ENCODE results near the gene MRPL53. TPM values are rescaled to one million over a fixed set of nuclear protein-coding genes. Genes with fewer than 3 reads are reported as not detected.
"Not testable (repeated sequence)": the region's sequence is repeated elsewhere in the genome, so short reads cannot be mapped to it uniquely, and the experiment has no call there.

MRPL53 gene
- total and polyA plus RNA-seq, 9 of the 15 experiments (the other 6 are each of a cell fraction or from before 2014, with no cell fraction given) = 11.5 to 87.9 (median 41.1) TPM

DNA sequence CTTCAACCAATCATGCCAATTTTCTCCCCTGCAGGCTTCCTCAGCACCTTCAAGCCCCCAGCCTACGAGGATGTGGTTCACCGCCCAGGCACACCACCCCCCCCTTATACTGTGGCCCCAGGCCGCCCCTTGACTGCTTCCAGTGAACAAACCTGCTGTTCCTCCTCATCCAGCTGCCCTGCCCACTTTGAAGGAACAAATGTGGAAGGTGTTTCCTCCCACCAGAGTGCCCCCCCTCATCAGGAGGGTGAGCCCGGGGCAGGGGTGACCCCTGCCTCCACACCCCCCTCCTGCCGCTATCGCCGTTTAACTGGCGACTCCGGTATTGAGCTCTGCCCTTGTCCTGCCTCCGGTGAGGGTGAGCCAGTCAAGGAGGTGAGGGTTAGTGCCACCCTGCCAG is 12.3 kb downstream of the MRPL53 start:
- TF ChIP-seq POLR2B (IDR thresholded peaks at IDR 0.05; ENCODE audit: low read depth, partially characterized antibody) = peak; percentile 5
- H3K4me1 ChIP-seq (replicated peaks in 1 of 2; ENCODE audit: control insufficient read depth in 2 of 2, insufficient read depth in 2 of 2, low read length in 2 of 2) = peaks cover 10 to 47% of the 10 kb centered on the region in 2 experiments
- intact Hi-C loops (cut with micrococcal nuclease); H4K20me1 ChIP-seq (replicated peaks; ENCODE audit: control insufficient read depth, insufficient read depth, low read length); H3K9me1 ChIP-seq (ENCODE audit: control insufficient read depth, insufficient read depth, low read length); in situ Hi-C loops (cut with MboI); H2AFZ ChIP-seq (ENCODE audit: low read depth, low read length); H3K9ac ChIP-seq (ENCODE audit: insufficient read depth in 1 of 2, low read depth in 2 of 2, low read length in 2 of 2); H3K27ac ChIP-seq (ENCODE audit: extremely low read depth, low read depth, low read length); BruUV-seq (replicated peaks); DNase-seq (ENCODE audit: extremely low read depth in 1 of 4, low spot score in 3 of 4); FAIRE-seq; H3K9me3 ChIP-seq (replicated peaks; ENCODE audit: control insufficient read depth, insufficient read depth, low read depth, low read length); H3K27me3 ChIP-seq (ENCODE audit: control insufficient read depth in 2 of 2, insufficient read depth in 2 of 2, low read length in 2 of 2); ATAC-seq; H3K4me2 ChIP-seq (ENCODE audit: insufficient read depth, low read length); CTCF ChIA-PET (ENCODE audit: low intra/inter-chr PET ratio); H3K4me3 ChIP-seq: not testable (repeated sequence)
- 73% methylated on average over 6 of the region's 10 CpGs for WGBS (ENCODE audit: insufficient coverage, low coverage, missing lambda C conversion rate)
- POLR2A ChIA-PET = interaction anchor here (0.6 to 2.5 kb wide), 4 partner anchors 39 to 433 kb away, joined by 3 to 12 read pairs (median 4); partner anchors contain the start of genes C2orf81 and WDR54
- peaks cover 35% of the 10 kb centered on the region for H3K36me3 ChIP-seq (ENCODE audit: control insufficient read depth, insufficient read depth, low read length)
- peaks cover 25% of the 10 kb centered on the region for H3K79me2 ChIP-seq (ENCODE audit: control insufficient read depth, insufficient read depth, low read length)

DNA sequence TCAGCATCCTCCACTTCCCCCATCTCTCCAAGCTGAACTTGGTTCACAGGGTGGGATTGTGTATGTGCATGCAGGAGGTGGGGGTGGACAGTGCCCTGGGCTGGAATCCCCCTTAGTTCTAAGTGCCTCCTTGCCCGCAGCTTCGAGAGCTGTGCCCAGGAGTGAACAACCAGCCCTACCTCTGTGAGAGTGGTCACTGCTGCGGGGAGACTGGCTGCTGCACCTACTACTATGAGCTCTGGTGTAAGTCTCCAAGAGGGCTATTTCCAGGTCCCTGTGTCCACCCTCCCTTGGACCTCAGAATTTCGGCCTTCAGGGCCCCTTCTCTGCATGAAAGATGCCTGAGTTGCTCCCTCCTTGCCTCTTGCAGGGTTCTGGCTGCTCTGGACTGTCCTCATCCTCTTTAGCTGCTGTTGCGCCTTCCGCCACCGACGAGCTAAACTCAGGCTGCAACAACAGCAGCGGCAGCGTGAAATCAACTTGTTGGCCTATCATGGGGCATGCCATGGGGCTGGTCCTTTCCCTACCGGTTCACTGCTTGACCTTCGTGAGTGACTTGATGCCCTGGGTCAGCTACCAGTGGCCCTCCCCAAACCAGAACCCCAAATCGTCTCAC is 12.9 kb downstream of the MRPL53 start:
- intact Hi-C loops (cut with micrococcal nuclease); DNase-seq (ENCODE audit: extremely low read depth in 1 of 4, low spot score in 3 of 4); H4K20me1 ChIP-seq (replicated peaks; ENCODE audit: control insufficient read depth, insufficient read depth, low read length); in situ Hi-C loops (cut with MboI); ATAC-seq; H3K9me1 ChIP-seq (ENCODE audit: control insufficient read depth, insufficient read depth, low read length); H3K27me3 ChIP-seq (ENCODE audit: control insufficient read depth in 2 of 2, insufficient read depth in 2 of 2, low read length in 2 of 2); CTCF ChIA-PET (ENCODE audit: low intra/inter-chr PET ratio); FAIRE-seq; H3K4me3 ChIP-seq; H3K9me3 ChIP-seq (replicated peaks; ENCODE audit: control insufficient read depth, insufficient read depth, low read depth, low read length); BruUV-seq (replicated peaks); H3K4me2 ChIP-seq (ENCODE audit: insufficient read depth, low read length); H2AFZ ChIP-seq (ENCODE audit: low read depth, low read length); H3K27ac ChIP-seq (ENCODE audit: extremely low read depth, low read depth, low read length): not testable (repeated sequence)
- Histone ChIP-seq H3K36me3 (ENCODE audit: control insufficient read depth, insufficient read depth, low read length) (peaks cover 35% of the 10 kb centered on the region), H3K79me2 (ENCODE audit: control insufficient read depth, insufficient read depth, low read length) (peaks cover 21% of the 10 kb centered on the region), H3K9ac (ENCODE audit: insufficient read depth in 1 of 2, low read depth in 2 of 2, low read length in 2 of 2) (0 out of 4 replicates have a peak overlapping the region, but pooled peaks of 1 of the 2 experiments have one; percentile 67), H3K4me1 (replicated peaks in 1 of 2; ENCODE audit: control insufficient read depth in 2 of 2, insufficient read depth in 2 of 2, low read length in 2 of 2) (peaks cover 10 to 41% of the 10 kb centered on the region in 2 experiments)
- 51% methylated on average over 13 of the region's 13 CpGs for WGBS (ENCODE audit: insufficient coverage, low coverage, missing lambda C conversion rate)
- POLR2A ChIA-PET = interaction anchor here (0.6 to 2.5 kb wide), 6 partner anchors 22 to 433 kb away, joined by 3 to 12 read pairs (median 4); partner anchors contain the start of genes AUP1, C2orf81, HTRA2 and WDR54
- peak; percentile 58 for TF ChIP-seq POLR2B (IDR thresholded peaks at IDR 0.05; ENCODE audit: low read depth, partially characterized antibody)
- TF ChIP-seq KDM5B (IDR thresholded peaks at IDR 0.05; ENCODE audit: insufficient replicate concordance, low read depth, low read length) = peak; percentile 1
- TF ChIP-seq POLR2A (conservative IDR thresholded peaks at IDR 0.05) = peak; percentile 67
- peak; percentile 39; the same call in 1 of the 2 replicates for TF ChIP-seq POLR2G (IDR thresholded peaks at IDR 0.05; ENCODE audit: low read depth, low read length)
- peak; percentile 62; the same call in 1 of the 2 replicates for TF ChIP-seq SUPT5H (IDR thresholded peaks at IDR 0.05)
